ENCODE results near the gene MMP17.

The MMP17 gene

GRCh38 chr12:131830914-131831571 lies 2.9 kb downstream of the MMP17 start:
- DNase-seq (ENCODE audit: low read depth, low spot score), result peak; percentile 38

DNA sequence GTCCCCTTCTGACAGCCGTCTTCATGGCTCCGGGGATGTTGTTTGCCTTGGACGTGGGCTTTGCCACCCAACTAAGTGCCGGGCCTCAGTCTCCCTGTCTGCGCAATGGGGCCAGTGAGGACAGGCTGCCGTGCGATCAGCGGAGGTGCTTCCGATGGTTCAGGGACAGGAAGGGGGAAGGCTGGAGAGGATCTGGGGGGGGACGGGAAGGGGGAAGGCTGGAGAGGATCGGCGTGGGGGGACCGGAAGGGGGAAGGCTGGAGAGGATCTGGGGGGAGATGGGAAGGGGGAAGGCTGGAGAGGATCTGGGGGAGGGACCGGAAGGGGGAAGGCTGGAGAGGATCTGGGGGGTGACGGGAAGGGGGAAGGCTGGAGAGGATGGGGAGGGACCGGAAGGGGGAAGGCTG lies 3.4 kb downstream of the MMP17 start:
- no peak for DNase-seq (ENCODE audit: low read depth, low spot score)

GRCh38 chr12:131832321-131833231 lies 4.4 kb downstream of the MMP17 start:
- no peak for DNase-seq (ENCODE audit: low read depth, low spot score)

DNA sequence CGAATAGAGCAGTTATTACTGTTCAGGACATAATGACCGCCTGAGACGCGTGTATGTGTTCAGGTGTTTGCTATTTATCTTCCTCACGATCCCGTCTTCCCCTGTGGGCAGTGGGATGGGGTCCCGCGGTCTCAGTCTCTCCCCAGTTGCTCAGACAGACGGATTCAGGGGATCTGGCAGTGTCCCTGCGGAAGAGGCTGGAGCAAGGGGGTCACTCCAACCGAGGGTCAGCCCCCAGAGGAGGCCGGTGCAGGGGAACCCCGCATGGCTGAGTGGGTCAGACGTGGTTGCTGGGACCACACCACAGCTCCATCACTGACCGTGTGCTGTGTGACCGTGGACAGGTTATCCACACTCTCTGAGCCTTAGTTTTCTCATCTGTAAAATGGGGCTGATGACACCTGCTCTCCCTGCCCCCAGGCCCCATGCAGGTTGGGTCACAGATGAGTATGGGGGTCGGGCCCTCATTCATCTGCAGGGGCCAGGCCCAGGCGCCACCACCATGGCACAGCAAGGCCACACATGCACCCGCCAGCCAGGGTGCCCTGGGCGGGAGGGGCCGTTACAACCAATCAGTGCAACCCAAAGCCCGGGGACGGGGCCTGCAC lies 5.2 kb downstream of the MMP17 start:
- DNase-seq (ENCODE audit: low read depth, low spot score), result no peak

DNA sequence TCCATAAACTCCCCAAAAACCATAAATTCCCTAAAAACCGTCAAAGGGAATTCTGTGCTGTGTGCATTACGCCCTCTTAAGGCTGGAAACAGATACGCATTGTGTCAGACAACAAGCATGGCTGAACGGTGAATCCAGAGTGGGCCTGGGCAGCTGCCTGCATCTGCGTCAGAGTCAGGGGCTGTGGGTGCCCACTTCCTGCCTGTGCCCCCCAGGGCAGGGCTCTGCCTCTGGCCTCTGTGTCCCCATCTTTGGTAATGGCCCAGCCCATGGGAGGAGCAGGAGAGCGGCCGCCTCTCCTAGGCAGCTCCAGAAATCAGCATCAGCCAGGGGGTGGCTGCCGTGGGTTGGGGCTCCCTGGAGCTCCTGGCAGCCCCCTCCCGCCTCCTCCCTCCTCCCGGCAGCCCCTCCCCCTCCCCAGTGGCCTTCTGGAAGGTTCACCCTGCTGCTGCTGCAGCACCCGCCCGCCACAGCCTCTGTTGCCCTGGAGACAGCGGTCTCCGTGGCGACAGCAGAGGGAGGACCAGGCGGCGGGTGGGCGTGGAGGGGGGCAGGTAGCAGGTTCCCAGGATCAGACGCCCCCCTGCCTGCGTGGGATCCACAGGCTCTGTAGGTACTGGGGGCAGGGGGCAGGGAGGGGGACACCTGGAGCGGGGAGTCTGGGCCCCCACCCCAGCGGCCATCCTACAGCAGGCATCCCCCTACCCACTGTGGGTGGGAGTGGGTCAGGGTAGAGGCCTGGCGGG lies 5.9 kb downstream of the MMP17 start:
- DNase-seq (ENCODE audit: low read depth, low spot score), result no peak

GRCh38 chr12:131834798-131835615 lies 6.8 kb downstream of the MMP17 start:
- DNase-seq (ENCODE audit: low read depth, low spot score), result no peak

DNA sequence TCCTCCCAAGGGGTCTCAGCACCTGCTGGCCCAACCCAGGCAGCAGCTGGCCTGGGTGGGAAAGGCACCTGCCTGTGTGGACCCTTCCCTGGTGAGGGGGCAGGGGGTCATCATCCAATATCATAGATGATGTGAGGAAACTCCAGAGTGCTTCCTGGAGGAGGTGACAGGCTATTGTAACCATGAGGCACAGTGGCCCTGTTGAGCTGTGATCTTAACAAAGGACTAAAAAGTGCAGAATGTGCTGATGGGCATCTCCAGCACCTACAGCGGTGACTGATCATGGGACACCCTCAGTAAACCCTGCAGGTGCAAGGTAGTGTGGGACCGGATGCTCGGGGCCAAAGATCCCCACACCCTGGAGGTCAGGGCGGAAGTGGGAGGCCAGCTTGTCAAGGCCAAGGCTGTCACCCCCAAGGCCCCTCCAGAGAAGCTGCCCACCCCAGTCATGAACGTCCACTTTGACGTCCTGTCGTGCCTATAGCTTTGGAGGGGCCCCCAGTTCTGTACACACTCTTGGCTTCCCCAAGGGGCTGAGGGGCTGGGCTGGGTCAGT lies 7.5 kb downstream of the MMP17 start:
- DNase-seq (ENCODE audit: low read depth, low spot score), result no peak

DNA sequence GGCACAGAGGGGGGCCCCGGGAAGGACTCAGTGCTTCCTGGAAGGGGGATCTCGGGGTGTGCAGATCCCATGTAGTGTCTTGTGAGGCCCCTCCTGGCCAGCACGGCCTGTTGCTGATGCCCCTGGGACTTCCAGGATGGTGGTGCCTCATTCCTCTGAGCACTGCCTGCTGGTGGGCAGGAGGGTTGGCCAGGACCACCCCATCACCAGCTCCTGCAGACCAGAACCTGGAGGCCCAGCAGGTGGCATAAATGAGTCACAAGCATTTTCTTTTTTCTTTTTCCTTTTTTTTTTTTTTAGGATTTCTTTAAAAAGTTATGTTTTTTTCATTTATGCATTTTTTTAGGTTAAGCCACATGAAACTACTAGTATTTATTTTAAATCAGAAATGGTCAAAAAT lies 8.0 kb downstream of the MMP17 start:
- DNase-seq (ENCODE audit: low read depth, low spot score), result no peak

DNA sequence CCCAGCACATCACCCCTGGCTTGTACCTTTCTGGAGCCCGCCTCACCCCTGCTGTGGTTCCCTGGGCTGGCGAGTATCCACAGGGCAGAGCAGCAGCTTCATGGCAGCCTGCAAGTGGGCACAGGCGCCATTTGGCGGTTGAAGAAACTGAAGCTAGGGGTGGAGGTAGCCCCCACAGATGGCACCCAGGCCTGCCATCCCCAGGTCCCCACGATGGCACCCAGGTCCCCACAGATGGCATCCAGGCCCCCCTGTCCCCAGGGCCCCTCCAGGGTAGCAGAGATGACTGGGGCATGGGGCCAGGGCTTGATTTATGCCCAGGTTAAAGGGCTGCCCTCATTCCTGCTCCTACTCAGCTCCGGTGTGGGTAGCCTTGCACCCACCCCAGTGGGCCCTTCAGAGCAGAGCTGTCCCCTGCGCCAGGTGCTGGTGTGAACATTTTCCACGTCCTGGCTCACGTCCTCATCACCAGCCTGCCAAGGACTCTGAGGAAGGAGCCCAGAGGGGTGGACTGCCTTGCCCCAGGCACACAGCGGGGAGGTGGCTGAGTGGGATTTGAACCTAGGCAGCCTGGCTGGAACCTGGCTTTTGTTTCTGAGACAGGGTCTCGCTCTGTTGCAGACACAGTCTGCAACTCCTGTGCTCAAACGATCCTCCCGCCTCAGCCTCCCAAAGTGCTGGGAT lies 8.7 kb downstream of the MMP17 start:
- no peak for DNase-seq (ENCODE audit: low read depth, low spot score)

DNA sequence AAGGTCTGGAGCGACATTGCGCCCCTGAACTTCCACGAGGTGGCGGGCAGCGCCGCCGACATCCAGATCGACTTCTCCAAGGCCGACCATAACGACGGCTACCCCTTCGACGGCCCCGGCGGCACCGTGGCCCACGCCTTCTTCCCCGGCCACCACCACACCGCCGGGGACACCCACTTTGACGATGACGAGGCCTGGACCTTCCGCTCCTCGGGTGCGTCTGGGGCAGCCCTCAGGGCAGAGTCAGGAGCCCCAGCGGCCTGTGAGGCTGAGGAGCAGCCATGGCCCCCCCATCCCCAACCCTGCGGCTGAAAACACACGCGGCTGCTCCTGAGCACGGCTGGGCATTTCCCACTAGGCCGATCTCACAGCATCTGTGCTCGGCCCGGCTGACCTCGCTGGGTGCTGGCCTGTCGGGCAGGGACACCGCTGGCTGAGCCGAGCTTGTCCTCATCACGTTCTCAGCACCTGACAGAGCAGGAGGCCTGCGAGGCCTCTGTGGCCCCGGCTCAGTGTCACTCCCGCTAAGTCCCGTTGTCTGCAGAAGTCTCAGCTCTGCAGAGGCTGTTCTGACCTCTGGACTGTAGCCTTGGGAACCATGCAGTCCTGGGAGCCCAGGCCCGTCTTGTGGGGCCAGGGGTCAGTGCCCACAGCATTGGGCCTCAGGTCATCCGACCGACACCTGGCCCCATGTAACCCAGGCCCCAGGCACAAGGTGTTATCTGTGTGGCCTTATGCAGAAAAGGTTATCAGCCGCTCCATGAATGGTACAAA lies 12.6 kb downstream of the MMP17 start:
- no peak for DNase-seq (ENCODE audit: low read depth, low spot score)

DNA sequence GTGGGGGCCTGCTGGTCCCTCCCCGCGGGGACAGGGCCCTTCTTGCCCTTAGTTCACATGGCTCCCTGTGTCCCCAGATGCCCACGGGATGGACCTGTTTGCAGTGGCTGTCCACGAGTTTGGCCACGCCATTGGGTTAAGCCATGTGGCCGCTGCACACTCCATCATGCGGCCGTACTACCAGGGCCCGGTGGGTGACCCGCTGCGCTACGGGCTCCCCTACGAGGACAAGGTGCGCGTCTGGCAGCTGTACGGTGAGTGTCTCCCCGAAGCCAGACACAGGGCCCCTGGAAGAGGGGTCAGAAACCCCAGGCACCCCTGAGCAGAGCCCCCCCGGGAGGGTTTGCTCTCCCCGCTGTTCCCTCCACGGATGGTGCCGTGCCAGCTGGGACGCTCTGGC lies 13.4 kb downstream of the MMP17 start:
- DNase-seq (ENCODE audit: low read depth, low spot score), result no peak

- DNase-seq (ENCODE audit: low read depth, low spot score), result no peak
Measured at GRCh38 chr12:131842169-131842568, 14.0 kb downstream of the MMP17 start.

- no peak for DNase-seq (ENCODE audit: low read depth, low spot score)
Measured at GRCh38 chr12:131843527-131843926, 15.3 kb downstream of the MMP17 start.

DNA sequence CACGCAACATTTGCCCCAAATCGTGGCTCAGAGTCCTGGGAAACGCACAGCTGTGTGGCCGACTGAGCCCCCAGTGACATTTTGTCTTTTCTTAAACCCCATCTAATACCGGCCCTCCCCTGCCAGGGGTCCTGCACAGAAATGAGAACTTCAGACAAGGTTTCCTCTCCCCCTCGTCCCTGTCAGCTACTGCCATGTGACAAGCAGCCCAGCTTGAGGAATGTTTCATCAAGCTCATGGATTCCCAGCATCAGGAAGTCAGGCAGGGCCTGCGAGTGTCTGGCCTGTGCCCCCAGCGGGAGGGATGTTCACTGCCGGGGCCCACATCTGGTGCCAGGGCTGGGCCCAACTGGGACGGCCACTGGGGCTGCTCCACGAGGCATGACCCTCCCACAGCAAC lies 15.9 kb downstream of the MMP17 start:
- no peak for DNase-seq (ENCODE audit: low read depth, low spot score)

GRCh38 chr12:131844656-131845055 lies 16.5 kb downstream of the MMP17 start:
- DNase-seq (ENCODE audit: low read depth, low spot score), result no peak

GRCh38 chr12:131845121-131845520 lies 16.9 kb downstream of the MMP17 start:
- no peak for DNase-seq (ENCODE audit: low read depth, low spot score)

DNA sequence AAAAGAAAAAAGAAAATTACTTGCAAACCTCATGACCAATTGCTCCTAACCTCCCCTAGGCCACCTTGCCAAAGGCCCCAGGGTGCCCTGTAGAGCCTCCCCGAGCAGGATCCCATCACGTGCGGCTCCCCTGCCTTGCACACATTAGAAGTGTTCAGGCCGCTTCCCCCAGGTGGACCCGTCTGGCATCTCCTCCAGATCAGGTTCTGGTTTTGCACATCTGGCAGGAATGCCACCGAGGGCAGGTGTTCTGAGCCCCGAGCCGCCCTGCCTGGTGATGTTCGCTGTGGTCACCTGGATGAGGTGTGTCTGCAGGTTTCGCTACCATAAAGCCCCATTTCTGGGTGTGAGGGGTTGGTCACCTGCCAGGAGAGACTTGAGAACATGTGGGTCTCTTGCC lies 19.3 kb downstream of the MMP17 start:
- no peak for DNase-seq (ENCODE audit: low read depth, low spot score)

DNA sequence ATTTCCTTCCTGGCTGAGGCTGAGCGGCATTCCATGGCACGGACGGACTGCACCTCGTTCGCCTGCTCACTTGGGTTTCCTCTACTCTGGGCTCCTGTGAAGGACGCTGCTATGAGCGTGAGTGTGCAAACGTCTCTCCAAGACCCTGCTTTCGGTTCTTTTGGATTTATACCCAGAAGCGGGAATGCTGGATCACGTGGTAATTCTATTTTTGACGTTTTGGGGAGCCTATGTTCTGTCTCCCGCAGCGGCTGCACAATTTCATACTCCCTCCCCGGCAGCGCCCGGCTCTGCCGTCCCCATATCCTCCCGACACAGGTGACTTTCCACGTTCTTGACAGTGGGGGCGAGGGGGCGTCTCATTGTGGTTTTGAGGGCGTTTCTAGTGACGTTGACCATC lies 20.6 kb downstream of the MMP17 start:
- DNase-seq (ENCODE audit: low read depth, low spot score), result no peak

Measured in activated naive CD8-positive, alpha-beta T cell treated with anti-CD3 and anti-CD28 coated beads, Interleukin-2, amount 50 U/mL, for 16 hours (primary cell).